K562 (cell line): ENCODE data around the gene RAB1B. TPM values are rescaled to one million over a fixed set of nuclear protein-coding genes. Genes with fewer than 3 reads are reported as not detected.
A peak's percentile ranks its signal among the peaks of the same experiment; 100 is the strongest.

Experiments used
- GABPA ChIP-seq: fragments of 200-800 bp; sonication (Bioruptor generic); conservative IDR thresholded peaks from 2 replicates; pipeline ENCODE4 v1.6.1; 2016; ENCODE audit warnings: low read depth, missing genetic modification characterization, missing compliant biosample characterization
- MYNN ChIP-seq, 2 experiments: sonication (generic); formaldehyde crosslinking in 1 of 2; IDR thresholded peaks; 2 replicates each; pipeline versions ENCODE4 v1.5.0 to v1.6.1; 2016 to 2020; ENCODE audit warnings: antibody characterized with exemption in 1 of 2, missing genetic modification reagents in 1 of 2
- OTX1 ChIP-seq: fragments of 450-650 bp; formaldehyde crosslinking; IDR thresholded peaks from 2 replicates; pipeline ENCODE4 v1.4.0; 2022; ENCODE audit warnings: mild to moderate bottlenecking
- SMAD2 ChIP-seq: fragments of 150-350 bp; IDR thresholded peaks from 2 replicates; pipeline ENCODE4 v1.6.1; 2014; ENCODE audit warnings: low read depth, mild to moderate bottlenecking, low read length
- SP1 ChIP-seq: sonication (generic); formaldehyde crosslinking; IDR thresholded peaks from 2 replicates; pipeline ENCODE4 v1.8.1; 2022; ENCODE audit warnings: mild to moderate bottlenecking, missing genetic modification reagents
- TCF3 ChIP-seq: sonication (generic); formaldehyde crosslinking; IDR thresholded peaks from 2 replicates; pipeline ENCODE4 v1.4.0; 2020; ENCODE audit warnings: mild to moderate bottlenecking, missing genetic modification reagents
- ZNF263 ChIP-seq: sonication (generic); formaldehyde crosslinking; IDR thresholded peaks from 2 replicates; pipeline ENCODE4 v1.8.0; 2022; ENCODE audit warnings: mild to moderate bottlenecking, missing genetic modification reagents, borderline replicate concordance
- ZNF408 ChIP-seq: fragments of 250-450 bp; sonication (Bioruptor Pico); IDR thresholded peaks from 2 replicates; pipeline ENCODE4 v1.4.0; 2020; ENCODE audit warnings: low read depth, mild to moderate bottlenecking, moderate library complexity
- ZNF584 ChIP-seq: fragments of 200-800 bp; sonication (Bioruptor generic); IDR thresholded peaks from 2 replicates; pipeline ENCODE4 v1.6.1; 2016; ENCODE audit warnings: low read depth, mild to moderate bottlenecking, missing genetic modification characterization, missing compliant biosample characterization
- polyA plus RNA-seq, 8 experiments: library from polyadenylated mRNA; depleted of rRNA in 4 of 8; stranded (reverse) in 5 of 8; unstranded in 3 of 8; fragments of >200 nt; fragmentation: Nextera tagmentation in 2 of 8; fragmentation: Illumina TruSeq in 1 of 8; extraction: Ambion mirVana in 2 of 8; extraction: Trizol in 1 of 8; gene quantifications; 2 replicates each; pipeline versions ENCODE4 v1.2.1 to v1.2.3, GENCODE V29; 2011 to 2014; ENCODE audit warnings: inconsistent platforms in 1 of 8, missing spikeins in 1 of 8
- total RNA-seq, 7 experiments: library from RNA; depleted of rRNA in 6 of 7; stranded (reverse); fragments of >200 nt in 6 of 7; fragmentation: Illumina TruSeq in 2 of 7; extraction: Trizol in 2 of 7; gene quantifications; 2 replicates each; pipeline versions ENCODE4 v1.2.1 to v1.2.3, GENCODE V29; 2011 to 2021; ENCODE audit warnings: low replicate concordance in 1 of 7
- TF ChIP-seq, protein P1 (sequence below): sonication (generic); formaldehyde crosslinking; IDR thresholded peaks from 2 replicates; pipeline ENCODE4 v1.8.0; 2023; ENCODE audit warnings: mild to moderate bottlenecking, missing genetic modification reagents
- TF ChIP-seq, protein P2 (sequence below): fragments of 450-650 bp; conservative IDR thresholded peaks from 2 replicates; pipeline ENCODE4 v1.6.1; 2016; ENCODE audit warnings: missing genetic modification characterization, low read depth, mild to moderate bottlenecking, control low read depth, missing compliant biosample characterization
- TF ChIP-seq, protein P3 (sequence below): IDR thresholded peaks from 2 replicates; pipeline ENCODE4 v1.6.1; 2016; ENCODE audit warnings: missing genetic modification characterization, missing compliant biosample characterization
- TF ChIP-seq, protein P4 (sequence below): fragments of 250-450 bp; sonication (Bioruptor Pico); IDR thresholded peaks from 2 replicates; pipeline ENCODE4 v1.8.0; 2022; ENCODE audit warnings: inconsistent platforms, mild to moderate bottlenecking, moderate library complexity, borderline replicate concordance
- TF ChIP-seq, protein P5 (sequence below): fragments of 450-650 bp; IDR thresholded peaks from 2 replicates; pipeline ENCODE4 v1.6.1; 2016; ENCODE audit warnings: antibody characterized with exemption

The RAB1B gene
- total and polyA plus RNA-seq, 9 of the 15 experiments (the other 6 are each of a cell fraction or from before 2014, with no cell fraction given): 5.6 to 146 (median 98.6) TPM

DNA sequence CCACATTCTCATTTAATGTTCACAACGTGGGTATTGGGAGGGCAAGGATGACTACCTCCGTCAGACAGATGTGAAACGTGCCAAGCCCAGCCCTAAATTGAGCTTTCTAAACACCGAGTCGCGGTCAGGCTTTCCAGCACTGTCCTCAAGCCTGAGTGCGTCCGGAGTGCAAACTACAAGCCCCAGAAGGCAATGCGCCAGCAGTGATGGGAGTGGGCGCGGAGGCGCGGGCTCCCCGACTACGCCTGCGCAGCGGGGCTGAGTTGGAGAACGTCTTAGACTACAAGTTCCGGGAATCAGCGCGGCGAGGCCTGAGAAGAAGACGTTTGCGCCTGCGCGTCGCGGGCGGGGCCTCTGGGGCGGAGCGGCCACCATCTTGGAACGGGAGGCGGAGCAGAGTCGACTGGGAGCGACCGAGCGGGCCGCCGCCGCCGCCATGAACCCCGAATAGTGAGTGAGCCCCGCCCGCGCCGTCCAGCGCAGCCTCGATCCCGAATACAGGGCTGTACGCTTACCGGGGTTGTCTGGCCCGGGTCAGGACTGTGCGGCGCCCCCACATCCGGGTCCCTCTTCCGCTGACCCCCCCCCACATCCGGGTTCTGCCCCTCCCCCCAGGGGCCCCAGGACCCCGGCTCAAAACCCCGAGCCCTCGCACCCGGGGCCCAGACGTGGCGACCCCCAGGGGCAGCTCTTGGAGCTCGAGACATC lies at the start of gene RAB1B (continued):
- TF ChIP-seq, protein P1, sequence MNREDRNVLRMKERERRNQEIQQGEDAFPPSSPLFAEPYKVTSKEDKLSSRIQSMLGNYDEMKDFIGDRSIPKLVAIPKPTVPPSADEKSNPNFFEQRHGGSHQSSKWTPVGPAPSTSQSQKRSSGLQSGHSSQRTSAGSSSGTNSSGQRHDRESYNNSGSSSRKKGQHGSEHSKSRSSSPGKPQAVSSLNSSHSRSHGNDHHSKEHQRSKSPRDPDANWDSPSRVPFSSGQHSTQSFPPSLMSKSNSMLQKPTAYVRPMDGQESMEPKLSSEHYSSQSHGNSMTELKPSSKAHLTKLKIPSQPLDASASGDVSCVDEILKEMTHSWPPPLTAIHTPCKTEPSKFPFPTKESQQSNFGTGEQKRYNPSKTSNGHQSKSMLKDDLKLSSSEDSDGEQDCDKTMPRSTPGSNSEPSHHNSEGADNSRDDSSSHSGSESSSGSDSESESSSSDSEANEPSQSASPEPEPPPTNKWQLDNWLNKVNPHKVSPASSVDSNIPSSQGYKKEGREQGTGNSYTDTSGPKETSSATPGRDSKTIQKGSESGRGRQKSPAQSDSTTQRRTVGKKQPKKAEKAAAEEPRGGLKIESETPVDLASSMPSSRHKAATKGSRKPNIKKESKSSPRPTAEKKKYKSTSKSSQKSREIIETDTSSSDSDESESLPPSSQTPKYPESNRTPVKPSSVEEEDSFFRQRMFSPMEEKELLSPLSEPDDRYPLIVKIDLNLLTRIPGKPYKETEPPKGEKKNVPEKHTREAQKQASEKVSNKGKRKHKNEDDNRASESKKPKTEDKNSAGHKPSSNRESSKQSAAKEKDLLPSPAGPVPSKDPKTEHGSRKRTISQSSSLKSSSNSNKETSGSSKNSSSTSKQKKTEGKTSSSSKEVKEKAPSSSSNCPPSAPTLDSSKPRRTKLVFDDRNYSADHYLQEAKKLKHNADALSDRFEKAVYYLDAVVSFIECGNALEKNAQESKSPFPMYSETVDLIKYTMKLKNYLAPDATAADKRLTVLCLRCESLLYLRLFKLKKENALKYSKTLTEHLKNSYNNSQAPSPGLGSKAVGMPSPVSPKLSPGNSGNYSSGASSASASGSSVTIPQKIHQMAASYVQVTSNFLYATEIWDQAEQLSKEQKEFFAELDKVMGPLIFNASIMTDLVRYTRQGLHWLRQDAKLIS (CRISPR knock-in tag): no peak
- TF ChIP-seq MYNN (IDR thresholded peaks at IDR 0.05) (no peak), MYNN (CRISPR knock-in tag; IDR thresholded peaks at IDR 0.05) (no peak), ZNF263 (CRISPR knock-in tag) (no peak; the same call in 1 of the 2 replicates), SMAD2 (no peak), OTX1 (CRISPR knock-in tag) (peak; percentile 14; the same call in 1 of the 2 replicates), TCF3 (no peak), ZNF408 (CRISPR knock-in tag) (no peak), GABPA (tag) (peak; percentile 85), ZNF584 (CRISPR knock-in tag) (no peak), SP1 (CRISPR knock-in tag) (no peak)
- TF ChIP-seq, protein P2, sequence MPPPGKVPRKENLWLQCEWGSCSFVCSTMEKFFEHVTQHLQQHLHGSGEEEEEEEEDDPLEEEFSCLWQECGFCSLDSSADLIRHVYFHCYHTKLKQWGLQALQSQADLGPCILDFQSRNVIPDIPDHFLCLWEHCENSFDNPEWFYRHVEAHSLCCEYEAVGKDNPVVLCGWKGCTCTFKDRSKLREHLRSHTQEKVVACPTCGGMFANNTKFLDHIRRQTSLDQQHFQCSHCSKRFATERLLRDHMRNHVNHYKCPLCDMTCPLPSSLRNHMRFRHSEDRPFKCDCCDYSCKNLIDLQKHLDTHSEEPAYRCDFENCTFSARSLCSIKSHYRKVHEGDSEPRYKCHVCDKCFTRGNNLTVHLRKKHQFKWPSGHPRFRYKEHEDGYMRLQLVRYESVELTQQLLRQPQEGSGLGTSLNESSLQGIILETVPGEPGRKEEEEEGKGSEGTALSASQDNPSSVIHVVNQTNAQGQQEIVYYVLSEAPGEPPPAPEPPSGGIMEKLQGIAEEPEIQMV: peak; percentile 59; the same call in 1 of the 2 replicates
- TF ChIP-seq, protein P3, sequence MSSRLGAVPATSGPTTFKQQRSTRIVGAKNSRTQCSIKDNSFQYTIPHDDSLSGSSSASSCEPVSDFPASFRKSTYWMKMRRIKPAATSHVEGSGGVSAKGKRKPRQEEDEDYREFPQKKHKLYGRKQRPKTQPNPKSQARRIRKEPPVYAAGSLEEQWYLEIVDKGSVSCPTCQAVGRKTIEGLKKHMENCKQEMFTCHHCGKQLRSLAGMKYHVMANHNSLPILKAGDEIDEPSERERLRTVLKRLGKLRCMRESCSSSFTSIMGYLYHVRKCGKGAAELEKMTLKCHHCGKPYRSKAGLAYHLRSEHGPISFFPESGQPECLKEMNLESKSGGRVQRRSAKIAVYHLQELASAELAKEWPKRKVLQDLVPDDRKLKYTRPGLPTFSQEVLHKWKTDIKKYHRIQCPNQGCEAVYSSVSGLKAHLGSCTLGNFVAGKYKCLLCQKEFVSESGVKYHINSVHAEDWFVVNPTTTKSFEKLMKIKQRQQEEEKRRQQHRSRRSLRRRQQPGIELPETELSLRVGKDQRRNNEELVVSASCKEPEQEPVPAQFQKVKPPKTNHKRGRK: no peak
- TF ChIP-seq, protein P4, sequence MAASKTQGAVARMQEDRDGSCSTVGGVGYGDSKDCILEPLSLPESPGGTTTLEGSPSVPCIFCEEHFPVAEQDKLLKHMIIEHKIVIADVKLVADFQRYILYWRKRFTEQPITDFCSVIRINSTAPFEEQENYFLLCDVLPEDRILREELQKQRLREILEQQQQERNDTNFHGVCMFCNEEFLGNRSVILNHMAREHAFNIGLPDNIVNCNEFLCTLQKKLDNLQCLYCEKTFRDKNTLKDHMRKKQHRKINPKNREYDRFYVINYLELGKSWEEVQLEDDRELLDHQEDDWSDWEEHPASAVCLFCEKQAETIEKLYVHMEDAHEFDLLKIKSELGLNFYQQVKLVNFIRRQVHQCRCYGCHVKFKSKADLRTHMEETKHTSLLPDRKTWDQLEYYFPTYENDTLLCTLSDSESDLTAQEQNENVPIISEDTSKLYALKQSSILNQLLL (CRISPR knock-in tag): no peak
- TF ChIP-seq, protein P5, sequence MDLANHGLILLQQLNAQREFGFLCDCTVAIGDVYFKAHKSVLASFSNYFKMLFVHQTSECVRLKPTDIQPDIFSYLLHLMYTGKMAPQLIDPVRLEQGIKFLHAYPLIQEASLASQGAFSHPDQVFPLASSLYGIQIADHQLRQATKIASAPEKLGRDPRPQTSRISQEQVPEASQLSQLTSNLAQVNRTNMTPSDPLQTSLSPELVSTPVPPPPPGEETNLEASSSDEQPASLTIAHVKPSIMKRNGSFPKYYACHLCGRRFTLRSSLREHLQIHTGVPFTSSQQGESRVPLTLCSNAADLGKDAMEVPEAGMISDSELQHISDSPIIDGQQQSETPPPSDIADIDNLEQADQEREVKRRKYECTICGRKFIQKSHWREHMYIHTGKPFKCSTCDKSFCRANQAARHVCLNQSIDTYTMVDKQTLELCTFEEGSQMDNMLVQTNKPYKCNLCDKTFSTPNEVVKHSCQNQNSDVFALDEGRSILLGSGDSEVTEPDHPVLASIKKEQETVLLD: peak; percentile 93
